ENCODE data around the gene R3HDM2. TPM values are rescaled to one million over a fixed set of nuclear protein-coding genes. Genes with fewer than 3 reads are reported as not detected.

R3HDM2 gene
- total and polyA plus RNA-seq, 2 of the 13 experiments (the other 11 are each of a cell fraction or from before 2014, with no cell fraction given) = 11.1 to 23.5 TPM

DNA sequence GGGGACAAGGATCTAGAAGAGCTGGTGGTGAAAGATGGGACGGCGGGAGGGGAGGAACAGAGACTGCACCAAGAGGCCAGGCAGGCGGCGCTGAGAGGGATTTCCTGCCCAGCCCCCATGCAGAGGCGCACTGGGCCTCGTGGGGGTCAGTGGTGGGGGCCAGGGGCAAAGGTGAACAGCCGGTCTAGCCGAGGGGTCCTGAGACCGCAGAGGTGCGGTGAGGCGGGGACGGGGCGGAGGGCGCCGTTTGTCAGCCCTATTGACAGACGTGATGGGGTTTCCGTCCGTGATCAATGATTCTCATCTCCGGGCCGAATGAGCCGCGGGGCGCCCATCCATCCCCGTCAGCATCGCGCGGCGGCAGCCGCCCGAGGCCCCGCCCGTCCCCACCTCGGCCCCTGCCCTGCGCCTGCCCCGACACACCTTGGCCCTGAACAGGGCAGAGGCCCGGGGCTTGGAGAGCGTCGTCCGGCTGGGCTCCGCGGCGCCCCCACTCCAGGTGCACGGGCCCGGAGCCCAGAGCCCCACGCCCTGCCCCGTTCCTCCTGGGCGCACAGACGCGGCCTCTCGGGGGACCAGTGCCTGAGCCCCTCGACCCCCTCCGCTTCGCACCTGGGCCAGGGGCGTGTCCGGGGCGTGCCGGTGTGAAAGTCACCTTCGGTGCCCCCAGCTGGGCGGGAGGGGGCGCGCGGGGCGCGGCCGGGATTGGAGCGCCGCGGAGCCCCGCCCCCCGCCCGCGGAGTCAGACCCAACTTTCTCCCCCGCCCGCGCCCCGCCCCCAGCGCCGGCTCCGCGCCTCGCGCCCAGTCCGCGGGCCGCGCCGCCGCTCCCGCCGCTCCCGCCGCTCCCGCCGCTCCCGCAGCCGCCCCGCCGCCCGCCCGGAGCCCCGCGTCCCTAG, 214.6 kb downstream of the R3HDM2 start, which contains the start of gene NXPH4 (continued):
- TF ChIP-seq ZNF3 (CRISPR knock-in tag; IDR thresholded peaks at IDR 0.05) (no peak), REL (CRISPR knock-in tag; conservative IDR thresholded peaks at IDR 0.05) (no peak), GABPB1 (CRISPR knock-in tag; IDR thresholded peaks at IDR 0.05) (peak; percentile 43; the same call in 1 of the 2 replicates), ZNF747 (CRISPR knock-in tag; IDR thresholded peaks at IDR 0.05; ENCODE audit: borderline replicate concordance) (no peak), HNRNPLL (IDR thresholded peaks at IDR 0.05; ENCODE audit: low read depth, low read length, poor library complexity, severe bottlenecking) (peak; percentile 13), SRSF1 (optimal IDR thresholded peaks at IDR 0.05; ENCODE audit: low read depth, low read length) (peak; percentile 59), ZNF530 (CRISPR knock-in tag; IDR thresholded peaks at IDR 0.05; ENCODE audit: low read depth) (no peak), ZNF766 (CRISPR knock-in tag; IDR thresholded peaks at IDR 0.05; ENCODE audit: borderline replicate concordance) (no peak), ZNF83 (CRISPR knock-in tag; IDR thresholded peaks at IDR 0.05; ENCODE audit: borderline replicate concordance) (no peak), ZNF841 (CRISPR knock-in tag; IDR thresholded peaks at IDR 0.05; ENCODE audit: borderline replicate concordance) (no peak), ZBTB7B (CRISPR knock-in tag; IDR thresholded peaks at IDR 0.05) (no peak), NFATC3 (CRISPR knock-in tag; IDR thresholded peaks at IDR 0.05) (no peak), NFE2L2 (IDR thresholded peaks at IDR 0.05; ENCODE audit: low read length) (no peak)
- TF ChIP-seq, protein P1, sequence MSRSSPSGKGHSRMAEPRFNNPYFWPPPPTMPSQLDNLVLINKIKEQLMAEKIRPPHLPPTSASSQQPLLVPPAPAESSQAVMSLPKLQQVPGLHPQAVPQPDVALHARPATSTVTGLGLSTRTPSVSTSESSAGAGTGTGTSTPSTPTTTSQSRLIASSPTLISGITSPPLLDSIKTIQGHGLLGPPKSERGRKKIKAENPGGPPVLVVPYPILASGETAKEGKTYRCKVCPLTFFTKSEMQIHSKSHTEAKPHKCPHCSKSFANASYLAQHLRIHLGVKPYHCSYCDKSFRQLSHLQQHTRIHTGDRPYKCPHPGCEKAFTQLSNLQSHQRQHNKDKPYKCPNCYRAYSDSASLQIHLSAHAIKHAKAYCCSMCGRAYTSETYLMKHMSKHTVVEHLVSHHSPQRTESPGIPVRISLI (CRISPR knock-in tag; IDR thresholded peaks at IDR 0.05; ENCODE audit: borderline replicate concordance) = no peak
- TF ChIP-seq, protein P2, sequence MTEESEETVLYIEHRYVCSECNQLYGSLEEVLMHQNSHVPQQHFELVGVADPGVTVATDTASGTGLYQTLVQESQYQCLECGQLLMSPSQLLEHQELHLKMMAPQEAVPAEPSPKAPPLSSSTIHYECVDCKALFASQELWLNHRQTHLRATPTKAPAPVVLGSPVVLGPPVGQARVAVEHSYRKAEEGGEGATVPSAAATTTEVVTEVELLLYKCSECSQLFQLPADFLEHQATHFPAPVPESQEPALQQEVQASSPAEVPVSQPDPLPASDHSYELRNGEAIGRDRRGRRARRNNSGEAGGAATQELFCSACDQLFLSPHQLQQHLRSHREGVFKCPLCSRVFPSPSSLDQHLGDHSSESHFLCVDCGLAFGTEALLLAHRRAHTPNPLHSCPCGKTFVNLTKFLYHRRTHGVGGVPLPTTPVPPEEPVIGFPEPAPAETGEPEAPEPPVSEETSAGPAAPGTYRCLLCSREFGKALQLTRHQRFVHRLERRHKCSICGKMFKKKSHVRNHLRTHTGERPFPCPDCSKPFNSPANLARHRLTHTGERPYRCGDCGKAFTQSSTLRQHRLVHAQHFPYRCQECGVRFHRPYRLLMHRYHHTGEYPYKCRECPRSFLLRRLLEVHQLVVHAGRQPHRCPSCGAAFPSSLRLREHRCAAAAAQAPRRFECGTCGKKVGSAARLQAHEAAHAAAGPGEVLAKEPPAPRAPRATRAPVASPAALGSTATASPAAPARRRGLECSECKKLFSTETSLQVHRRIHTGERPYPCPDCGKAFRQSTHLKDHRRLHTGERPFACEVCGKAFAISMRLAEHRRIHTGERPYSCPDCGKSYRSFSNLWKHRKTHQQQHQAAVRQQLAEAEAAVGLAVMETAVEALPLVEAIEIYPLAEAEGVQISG (CRISPR knock-in tag; IDR thresholded peaks at IDR 0.05) = no peak
- TF ChIP-seq, protein P3, sequence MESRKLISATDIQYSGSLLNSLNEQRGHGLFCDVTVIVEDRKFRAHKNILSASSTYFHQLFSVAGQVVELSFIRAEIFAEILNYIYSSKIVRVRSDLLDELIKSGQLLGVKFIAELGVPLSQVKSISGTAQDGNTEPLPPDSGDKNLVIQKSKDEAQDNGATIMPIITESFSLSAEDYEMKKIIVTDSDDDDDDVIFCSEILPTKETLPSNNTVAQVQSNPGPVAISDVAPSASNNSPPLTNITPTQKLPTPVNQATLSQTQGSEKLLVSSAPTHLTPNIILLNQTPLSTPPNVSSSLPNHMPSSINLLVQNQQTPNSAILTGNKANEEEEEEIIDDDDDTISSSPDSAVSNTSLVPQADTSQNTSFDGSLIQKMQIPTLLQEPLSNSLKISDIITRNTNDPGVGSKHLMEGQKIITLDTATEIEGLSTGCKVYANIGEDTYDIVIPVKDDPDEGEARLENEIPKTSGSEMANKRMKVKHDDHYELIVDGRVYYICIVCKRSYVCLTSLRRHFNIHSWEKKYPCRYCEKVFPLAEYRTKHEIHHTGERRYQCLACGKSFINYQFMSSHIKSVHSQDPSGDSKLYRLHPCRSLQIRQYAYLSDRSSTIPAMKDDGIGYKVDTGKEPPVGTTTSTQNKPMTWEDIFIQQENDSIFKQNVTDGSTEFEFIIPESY (CRISPR knock-in tag; IDR thresholded peaks at IDR 0.05) = no peak
- TF ChIP-seq, protein P4, sequence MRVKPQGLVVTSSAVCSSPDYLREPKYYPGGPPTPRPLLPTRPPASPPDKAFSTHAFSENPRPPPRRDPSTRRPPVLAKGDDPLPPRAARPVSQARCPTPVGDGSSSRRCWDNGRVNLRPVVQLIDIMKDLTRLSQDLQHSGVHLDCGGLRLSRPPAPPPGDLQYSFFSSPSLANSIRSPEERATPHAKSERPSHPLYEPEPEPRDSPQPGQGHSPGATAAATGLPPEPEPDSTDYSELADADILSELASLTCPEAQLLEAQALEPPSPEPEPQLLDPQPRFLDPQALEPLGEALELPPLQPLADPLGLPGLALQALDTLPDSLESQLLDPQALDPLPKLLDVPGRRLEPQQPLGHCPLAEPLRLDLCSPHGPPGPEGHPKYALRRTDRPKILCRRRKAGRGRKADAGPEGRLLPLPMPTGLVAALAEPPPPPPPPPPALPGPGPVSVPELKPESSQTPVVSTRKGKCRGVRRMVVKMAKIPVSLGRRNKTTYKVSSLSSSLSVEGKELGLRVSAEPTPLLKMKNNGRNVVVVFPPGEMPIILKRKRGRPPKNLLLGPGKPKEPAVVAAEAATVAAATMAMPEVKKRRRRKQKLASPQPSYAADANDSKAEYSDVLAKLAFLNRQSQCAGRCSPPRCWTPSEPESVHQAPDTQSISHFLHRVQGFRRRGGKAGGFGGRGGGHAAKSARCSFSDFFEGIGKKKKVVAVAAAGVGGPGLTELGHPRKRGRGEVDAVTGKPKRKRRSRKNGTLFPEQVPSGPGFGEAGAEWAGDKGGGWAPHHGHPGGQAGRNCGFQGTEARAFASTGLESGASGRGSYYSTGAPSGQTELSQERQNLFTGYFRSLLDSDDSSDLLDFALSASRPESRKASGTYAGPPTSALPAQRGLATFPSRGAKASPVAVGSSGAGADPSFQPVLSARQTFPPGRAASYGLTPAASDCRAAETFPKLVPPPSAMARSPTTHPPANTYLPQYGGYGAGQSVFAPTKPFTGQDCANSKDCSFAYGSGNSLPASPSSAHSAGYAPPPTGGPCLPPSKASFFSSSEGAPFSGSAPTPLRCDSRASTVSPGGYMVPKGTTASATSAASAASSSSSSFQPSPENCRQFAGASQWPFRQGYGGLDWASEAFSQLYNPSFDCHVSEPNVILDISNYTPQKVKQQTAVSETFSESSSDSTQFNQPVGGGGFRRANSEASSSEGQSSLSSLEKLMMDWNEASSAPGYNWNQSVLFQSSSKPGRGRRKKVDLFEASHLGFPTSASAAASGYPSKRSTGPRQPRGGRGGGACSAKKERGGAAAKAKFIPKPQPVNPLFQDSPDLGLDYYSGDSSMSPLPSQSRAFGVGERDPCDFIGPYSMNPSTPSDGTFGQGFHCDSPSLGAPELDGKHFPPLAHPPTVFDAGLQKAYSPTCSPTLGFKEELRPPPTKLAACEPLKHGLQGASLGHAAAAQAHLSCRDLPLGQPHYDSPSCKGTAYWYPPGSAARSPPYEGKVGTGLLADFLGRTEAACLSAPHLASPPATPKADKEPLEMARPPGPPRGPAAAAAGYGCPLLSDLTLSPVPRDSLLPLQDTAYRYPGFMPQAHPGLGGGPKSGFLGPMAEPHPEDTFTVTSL (CRISPR knock-in tag; IDR thresholded peaks at IDR 0.05; ENCODE audit: borderline replicate concordance) = no peak
